T1000 (cell line): Measurements from ENCODE around the gene NCBP3.
"Not testable (repeated sequence)": the region's sequence is repeated elsewhere in the genome, so short reads cannot be mapped to it uniquely, and the experiment has no call there.

Experiments used
- DNase-seq: peaks from one replicate; lab custom pipeline; 2025; ENCODE audit warnings: mixed read lengths; lab: John Stamatoyannopoulos, UW

NCBP3 gene

DNA sequence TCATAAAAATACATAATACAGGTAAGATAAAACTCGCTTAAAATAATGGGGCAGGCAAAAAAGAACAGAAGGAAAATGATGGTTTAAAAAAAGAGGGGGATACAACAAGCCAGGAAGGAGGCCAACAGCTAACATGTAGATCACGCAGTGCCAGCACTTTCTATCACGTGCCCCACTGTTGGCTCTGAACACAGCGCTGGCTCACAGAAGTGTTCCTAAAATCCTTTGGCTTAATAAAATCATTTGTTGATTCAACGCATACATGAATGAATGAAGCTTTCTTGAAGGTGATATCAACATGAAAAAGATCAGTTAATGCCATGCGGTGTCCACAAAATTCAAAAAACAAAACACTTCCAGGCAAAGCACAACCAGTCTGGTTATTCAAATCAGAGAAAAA lies 53.6 kb downstream of the NCBP3 start:
- DNase-seq: no peak

GRCh38 chr17:3788200-3788599 lies 57.8 kb downstream of the NCBP3 start:
- no peak for DNase-seq

DNA sequence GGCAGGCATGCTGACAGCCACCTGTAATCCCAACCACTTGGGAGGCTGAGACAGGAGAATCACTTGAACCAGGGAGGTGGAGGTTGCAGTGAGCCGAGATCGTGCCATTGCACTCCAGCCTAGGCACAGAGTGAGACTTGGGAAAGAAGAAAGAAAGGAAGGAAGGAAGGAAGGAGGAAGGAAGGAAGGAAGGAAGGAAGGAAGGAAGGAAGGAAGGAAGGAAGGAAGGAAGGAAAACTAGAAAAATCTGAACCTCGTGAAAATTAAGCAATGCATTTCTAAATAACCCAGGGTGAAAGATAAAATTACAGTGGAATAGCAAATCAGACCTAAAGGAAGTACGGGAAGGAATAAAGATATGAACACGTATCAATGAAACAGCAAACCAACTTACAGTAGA lies 60.7 kb downstream of the NCBP3 start:
- DNase-seq: not testable (repeated sequence)

- DNase-seq: no peak
Measured at GRCh38 chr17:3782751-3783150, 63.3 kb downstream of the NCBP3 start.

DNA sequence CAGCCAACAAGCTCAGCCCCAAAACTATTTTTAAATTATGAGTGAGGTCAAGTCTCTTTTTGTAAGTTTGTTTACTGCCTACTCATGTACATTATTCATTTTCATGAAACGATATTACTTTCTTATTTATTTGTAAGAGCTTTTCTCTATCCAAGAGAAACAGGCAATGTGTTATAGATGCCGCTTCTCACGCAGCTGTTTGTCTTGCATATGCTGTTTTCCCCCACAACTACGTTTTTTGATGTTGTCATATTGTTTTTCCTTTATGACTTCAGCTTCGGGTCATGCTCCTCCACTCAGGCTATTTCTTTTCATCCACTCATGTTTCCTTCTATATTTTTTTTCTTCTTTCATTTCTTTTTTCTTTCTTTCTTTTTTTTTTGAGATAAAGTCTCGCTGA lies 65.1 kb downstream of the NCBP3 start:
- no peak for DNase-seq

DNA sequence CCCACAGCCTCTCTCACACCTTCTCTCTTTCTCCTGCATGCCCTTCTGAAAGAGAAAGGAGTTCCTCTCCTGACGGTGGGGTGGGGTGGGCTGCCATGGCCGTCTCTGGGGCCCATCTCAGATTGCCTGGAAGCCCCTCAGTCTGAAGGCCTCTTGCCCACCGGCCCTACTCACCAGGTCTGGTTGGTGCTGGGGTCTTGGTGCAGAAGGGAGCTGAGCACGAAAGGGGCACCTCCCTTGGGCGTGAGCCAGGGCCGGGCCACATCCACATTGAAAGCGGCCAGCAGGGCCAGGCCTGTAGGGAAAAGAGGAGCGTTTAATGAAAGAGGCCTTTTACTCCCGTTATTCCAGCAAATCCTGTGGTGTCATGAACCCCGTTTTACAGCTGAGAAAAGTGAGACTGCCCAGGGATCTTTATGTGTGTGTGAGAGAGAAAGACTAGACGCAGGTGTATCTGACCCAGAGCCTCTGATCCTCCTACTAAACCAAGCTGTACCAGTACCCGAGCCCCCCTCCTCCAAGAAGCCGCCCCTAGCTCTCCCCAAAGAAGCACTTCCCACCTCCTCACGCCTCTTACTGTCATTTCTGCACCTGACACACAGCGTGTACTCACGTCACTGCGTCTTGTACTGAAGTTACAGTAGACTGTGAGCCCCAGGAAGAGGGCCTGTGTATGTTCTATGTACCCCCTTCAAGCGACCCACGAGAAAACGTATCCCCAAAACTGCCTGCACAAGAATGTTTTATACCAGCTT lies 68.5 kb downstream of the NCBP3 start:
- no peak for DNase-seq

DNA sequence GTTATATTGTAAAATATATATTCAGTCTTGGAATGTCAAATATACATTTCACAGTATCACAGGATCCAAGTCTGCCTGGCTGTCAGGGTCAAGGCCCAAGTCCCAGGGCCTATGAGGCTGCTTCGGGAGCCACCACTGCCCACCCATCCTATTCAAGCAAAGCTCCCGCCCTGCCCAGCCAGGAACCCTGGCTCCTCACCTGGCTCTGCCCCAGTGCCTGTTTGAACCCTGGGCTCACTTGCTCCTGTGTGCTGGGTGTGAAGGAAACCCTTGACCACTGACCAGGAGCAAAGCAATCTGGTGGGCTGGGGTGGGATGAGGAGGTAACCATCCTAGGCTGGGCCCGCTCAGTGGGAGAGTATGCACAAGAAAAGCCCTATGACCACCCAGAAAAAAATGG lies 72.1 kb downstream of the NCBP3 start:
- DNase-seq: no peak

- peak; percentile 35 for DNase-seq
Measured at GRCh38 chr17:3773511-3773910, 72.5 kb downstream of the NCBP3 start.

GRCh38 chr17:3772764-3773163 lies 73.3 kb downstream of the NCBP3 start:
- DNase-seq: no peak

DNA sequence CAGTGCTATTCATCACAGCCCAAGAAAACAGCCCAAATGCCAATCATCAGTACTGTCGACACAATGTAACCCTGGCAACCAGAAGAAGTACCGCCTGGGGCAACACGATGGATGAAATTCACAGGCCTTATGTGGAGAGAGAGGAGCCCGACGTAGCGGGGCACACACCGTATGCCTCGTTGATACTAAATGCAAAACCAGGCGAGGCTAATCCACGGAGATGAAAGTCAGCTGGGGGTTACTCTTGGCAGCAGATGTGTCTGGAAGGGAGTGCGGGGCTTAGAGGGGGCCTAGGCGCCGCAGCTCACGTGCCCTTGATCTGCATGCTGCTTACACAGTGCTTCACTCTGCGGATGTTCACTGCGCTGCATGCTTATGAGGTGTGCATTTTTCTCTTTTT lies 74.9 kb downstream of the NCBP3 start:
- DNase-seq: no peak

GRCh38 chr17:3770466-3770865 lies 75.6 kb downstream of the NCBP3 start:
- DNase-seq: no peak

- DNase-seq: no peak
Measured at GRCh38 chr17:3768769-3769168, 77.3 kb downstream of the NCBP3 start.

DNA sequence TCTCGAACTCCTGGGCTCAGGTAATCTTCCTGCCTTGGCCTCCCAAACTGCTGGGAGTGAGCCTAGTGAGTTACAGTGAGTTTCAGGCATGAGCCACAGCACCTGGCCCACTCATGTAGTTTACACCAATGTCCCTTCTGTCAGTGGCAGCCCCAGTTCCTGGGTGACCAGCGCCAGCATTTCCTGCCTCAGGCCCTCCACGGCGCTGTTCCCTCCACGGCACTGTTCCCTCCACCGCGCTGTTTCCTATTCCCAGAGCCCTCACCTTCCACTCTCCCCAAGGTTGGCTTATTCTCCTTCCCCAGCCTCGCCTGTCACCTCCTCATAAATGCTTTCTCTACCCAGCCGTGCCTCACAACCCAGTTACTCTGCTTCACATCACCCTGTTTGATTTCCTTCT lies 77.7 kb downstream of the NCBP3 start:
- DNase-seq: no peak

DNA sequence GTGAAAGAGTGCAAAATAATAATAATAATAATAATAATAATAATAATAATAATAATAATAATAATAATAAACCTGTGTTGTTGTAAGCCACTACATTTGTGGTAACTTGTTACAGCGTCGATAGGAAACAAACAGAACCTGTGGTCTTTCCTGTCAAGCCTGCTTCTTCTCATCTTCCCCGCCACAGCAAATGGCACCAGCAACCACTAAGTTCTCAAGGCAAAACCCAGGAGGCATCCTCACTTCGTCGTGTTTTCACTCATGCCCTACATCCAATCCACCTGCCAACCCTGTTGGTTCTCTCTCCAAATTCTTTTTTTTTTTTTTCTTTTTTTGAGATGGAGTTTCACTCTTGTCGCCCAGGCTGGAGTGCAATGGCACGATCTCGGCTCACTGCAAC lies 79.3 kb downstream of the NCBP3 start:
- no peak for DNase-seq

GRCh38 chr17:3765981-3766380 lies 80.1 kb downstream of the NCBP3 start:
- no peak for DNase-seq

DNA sequence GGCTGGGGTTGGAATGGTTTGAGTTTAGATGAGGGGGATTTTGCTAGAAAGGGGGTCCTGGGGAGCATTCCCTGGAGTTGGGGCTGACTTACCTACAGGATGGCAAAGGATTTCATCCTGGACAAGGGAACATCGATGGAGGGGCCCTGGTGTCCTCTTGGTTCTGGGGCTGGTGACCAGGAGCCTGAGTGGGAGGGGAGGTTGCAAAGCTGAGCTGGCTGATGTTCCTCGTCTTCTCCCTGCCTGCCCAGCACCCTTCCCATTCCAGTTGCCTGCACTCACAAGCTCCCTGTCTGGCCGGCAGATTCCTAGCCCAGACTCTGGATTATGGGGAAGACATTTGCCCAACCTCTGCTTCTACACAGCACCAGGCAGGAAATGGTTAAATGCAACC lies 82.3 kb downstream of the NCBP3 start:
- DNase-seq: no peak

DNA sequence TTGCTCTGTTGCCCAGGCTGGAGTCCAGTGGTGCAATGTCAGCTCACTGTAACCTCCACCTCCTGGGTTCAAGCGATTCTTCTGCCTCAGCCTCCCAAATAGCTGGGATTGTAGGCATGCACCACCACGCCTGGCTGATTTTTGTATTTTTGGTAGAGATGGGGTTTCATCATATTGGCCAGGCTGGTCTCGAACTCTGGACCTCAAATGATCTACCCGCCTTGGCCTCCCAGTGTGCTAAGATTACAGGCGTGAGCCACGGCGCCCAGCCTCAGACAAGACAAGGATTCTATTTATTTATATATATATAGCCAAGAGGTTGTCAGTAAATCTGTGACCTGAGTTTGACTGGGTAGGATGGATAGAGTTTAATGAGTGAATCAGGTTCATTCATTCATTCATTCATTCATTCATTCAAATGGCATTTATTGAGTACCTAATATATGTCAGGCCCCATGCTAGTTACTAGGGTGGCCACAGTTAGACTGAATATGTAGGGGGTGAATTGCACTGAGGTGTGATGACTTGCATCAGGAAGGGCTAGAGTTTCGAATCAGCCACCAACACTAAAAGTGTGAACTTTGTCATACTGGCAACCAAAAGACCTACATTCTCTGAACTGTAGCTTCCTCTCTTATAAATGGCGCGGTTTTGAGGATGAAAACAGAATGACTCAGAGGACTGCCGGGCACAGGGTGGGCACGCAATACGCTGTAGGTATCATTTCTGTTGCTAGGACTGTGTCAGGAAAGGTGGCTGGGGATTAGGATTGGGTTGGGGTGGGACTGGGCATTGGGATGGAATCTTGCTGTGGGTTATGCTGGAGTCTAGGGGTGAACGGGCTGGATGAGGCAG lies 82.9 kb downstream of the NCBP3 start:
- no peak for DNase-seq

- no peak for DNase-seq
Measured at GRCh38 chr17:3761918-3762380, 84.1 kb downstream of the NCBP3 start.

DNA sequence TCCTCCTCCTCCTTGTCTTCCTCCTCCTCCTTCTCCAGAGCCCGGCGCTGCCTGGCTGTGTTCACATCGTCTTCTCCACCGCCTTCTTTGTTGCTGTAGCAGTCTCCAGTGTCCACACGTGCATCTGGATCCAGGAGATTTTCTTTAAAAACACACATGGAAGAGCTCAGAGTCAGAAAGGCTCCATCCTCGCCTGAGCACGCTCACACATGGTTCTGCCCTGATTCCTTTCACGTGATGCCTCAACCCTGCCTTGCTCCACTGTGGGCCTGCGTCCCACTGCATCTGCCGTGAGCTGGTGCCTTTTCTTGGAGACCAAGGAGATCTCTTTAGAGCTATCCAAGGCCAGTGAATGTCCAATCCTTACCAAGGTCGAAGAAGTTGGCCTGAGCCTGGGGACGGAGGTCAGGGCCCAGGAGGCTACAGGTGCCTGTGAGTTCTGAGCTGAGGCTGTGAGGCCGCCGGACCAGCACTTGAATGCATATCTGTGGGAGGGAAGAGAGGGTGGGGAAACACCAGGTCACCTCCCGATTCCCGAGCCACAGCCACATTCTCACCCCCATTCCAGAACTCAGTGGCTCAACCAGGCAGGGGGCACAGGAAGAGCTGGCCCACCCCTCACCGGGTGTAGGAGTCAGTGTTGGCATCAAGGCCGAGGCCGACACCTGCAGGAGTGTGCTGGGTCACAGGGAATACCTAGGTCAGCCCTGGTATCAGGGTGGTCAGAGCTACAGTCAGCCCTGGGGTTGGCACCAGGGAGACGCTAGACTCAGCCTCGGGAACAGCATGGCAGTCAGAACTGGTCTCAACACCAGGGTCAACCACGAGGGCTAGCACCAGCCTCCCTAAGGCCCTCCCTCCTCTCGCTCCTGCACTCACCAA lies 84.8 kb downstream of the NCBP3 start:
- no peak for DNase-seq

DNA sequence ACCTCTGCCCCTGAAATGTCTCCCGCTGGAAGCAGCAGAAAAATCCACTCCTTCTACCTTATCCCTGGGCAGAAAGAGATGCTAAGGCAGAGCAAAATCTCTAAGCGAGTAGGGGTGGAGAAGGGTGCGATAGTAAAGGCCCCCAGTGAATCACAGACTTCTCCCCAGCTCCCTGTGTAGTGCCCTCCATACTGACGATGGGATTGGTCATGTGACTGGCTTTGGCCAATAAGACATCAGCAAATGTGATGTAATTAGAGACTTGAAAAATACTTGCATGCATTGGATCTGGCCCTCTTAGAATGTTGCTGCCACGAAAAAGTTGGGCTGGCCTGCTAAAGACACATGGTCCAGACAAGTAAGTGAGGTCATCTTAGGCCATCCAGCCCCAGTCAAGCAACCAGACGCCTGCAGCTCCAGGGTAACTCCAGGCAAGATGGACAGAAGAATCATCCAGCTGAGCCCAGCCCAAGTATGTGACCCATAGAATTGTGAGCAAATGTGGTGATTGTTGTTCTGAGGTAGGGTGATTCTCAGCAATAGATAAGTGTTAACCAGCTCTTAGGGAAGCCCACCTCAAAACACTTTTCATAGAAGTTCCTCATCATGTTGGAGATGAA lies 86.3 kb downstream of the NCBP3 start:
- DNase-seq: no peak

- no peak for DNase-seq
Measured at GRCh38 chr17:3755335-3756030, 90.6 kb downstream of the NCBP3 start.
